GM12874 (cell line): ENCODE results near the gene NXPE4.

Source experiments
- CTCF ChIP-seq: IDR thresholded peaks from 2 replicates; pipeline ENCODE4 v1.5.1; 2011; ENCODE audit warnings: low read depth, mild to moderate bottlenecking, control low read depth, low read length, moderate library complexity; ENCODE audit not compliant: insufficient read depth

Gene NXPE4

GRCh38 chr11:114604886-114605285 lies 9.3 kb upstream of the NXPE4 start:
- no peak for TF ChIP-seq CTCF

- TF ChIP-seq CTCF: no peak
These were observed 8.7 kb upstream of the NXPE4 start for GRCh38 chr11:114604179-114604813.

GRCh38 chr11:114598461-114598860 lies 2.9 kb upstream of the NXPE4 start:
- no peak for TF ChIP-seq CTCF

- TF ChIP-seq CTCF: no peak
These were observed 761 bp upstream of the NXPE4 start for GRCh38 chr11:114596175-114596919.

GRCh38 chr11:114594703-114595102 lies 883 bp downstream of the NXPE4 start:
- TF ChIP-seq CTCF: no peak

GRCh38 chr11:114587398-114587953 lies 8.1 kb downstream of the NXPE4 start:
- no peak for TF ChIP-seq CTCF

GRCh38 chr11:114586797-114587196 lies 8.8 kb downstream of the NXPE4 start:
- no peak for TF ChIP-seq CTCF
